Mucosa of descending colon (tissue), 3 donors: Measurements from ENCODE around the gene ZNF692. TPM values are rescaled to one million over a fixed set of nuclear protein-coding genes. Genes with fewer than 3 reads are reported as not detected.

Source experiments
- ATAC-seq: fragments of 200-7000 bp; cut with Tn5 transposase; one replicate; pipeline ENCODE4 v1.9.1; 2020; ENCODE audit warnings: mild to moderate bottlenecking, moderate library complexity
- DNase-seq, 3 donors: peaks; one replicate each; pipeline ENCODE4 v3.0.0-alpha.2; 2020
- H3K36me3 ChIP-seq: fragments of 200-600 bp; one replicate; pipeline ENCODE4 v1.8.0; 2021; ENCODE audit warnings: low read depth, mild to moderate bottlenecking
- H3K4me1 ChIP-seq: fragments of 200-600 bp; one replicate; pipeline ENCODE4 v1.8.0; 2021; ENCODE audit warnings: low read depth, mild to moderate bottlenecking
- H3K4me3 ChIP-seq: fragments of 200-600 bp; one replicate; pipeline ENCODE4 v1.8.0; 2021; ENCODE audit warnings: mild to moderate bottlenecking
- H3K9me3 ChIP-seq: fragments of 200-600 bp; one replicate; pipeline ENCODE4 v1.8.0; 2021; ENCODE audit warnings: mild to moderate bottlenecking
- intact Hi-C, 2 donors: fragments of 100-400 bp; cut with DNase I in 1 of 2; cut with micrococcal nuclease in 1 of 2; formaldehyde crosslinking; loops; one replicate each; pipeline versions ENCODE4 v1.11.0 to v1.11.1; 2022; cut with DNase I, micrococcal nuclease
- total RNA-seq, 3 donors: library from RNA; stranded (reverse); fragmentation: NEBNext Ultra II Directional in 2 of 3; extraction: Animal tissue kit (Norgen Biotek cat#: 25700) in 2 of 3; gene quantifications; one replicate each; pipeline versions ENCODE4 v1.2.1 to v1.2.4, GENCODE V29; 2021 to 2023
- TF ChIP-seq, protein P1 (sequence below): fragments of 200-600 bp; IDR thresholded peaks from one replicate; pipeline ENCODE4 v1.8.0; 2022; ENCODE audit warnings: antibody characterized with exemption, mild to moderate bottlenecking
- donor health status: DM: no; HTN: no; CAD: no; lungs with moderate emphysema.
- donor health status: DM: no; HTN: no; CAD: no.
- donor health status: DM: no; HTN: yes; CAD: no.

Gene ZNF692
- total RNA-seq, 3 donors from 2014 or later = 26.7 to 51.7 (median 43.6) TPM

DNA sequence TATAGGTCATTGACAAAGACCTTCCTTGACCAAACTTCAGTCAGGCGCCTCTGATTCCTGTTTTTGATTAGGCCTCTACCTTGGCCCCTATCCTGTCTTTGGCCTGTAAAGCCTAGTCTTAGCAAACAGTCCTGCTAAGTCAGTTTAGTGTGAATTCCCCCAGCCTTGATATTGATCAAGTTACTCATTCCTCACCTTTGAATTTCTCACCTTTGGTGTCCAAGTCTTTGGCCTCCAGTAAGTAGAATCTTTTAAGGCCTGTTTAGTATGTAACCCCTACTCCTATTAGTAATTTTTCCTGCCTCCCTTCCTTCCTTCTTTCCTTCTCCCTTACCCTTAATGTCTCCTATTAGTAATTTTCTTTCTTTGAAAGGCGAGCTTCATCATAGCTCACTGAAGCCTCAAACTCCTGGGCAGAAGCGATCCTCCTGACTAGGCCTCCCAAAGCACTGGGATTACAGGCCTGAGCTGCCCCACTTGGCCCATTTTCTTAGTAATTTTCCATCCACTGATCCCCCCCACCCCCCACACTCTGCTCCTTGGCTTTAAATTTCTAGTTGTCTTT, 13.0 kb upstream of the ZNF692 start:
- no peak for ATAC-seq
- Histone ChIP-seq H3K9me3 (no peaks in the 10 kb centered on the region), H3K36me3 (no peaks in the 10 kb centered on the region), H3K4me1 (peaks cover 5% of the 10 kb centered on the region), H3K4me3 (no peak overlapping the region)
- no peak for DNase-seq
- intact Hi-C loops = no loop called here
- TF ChIP-seq, protein P1, sequence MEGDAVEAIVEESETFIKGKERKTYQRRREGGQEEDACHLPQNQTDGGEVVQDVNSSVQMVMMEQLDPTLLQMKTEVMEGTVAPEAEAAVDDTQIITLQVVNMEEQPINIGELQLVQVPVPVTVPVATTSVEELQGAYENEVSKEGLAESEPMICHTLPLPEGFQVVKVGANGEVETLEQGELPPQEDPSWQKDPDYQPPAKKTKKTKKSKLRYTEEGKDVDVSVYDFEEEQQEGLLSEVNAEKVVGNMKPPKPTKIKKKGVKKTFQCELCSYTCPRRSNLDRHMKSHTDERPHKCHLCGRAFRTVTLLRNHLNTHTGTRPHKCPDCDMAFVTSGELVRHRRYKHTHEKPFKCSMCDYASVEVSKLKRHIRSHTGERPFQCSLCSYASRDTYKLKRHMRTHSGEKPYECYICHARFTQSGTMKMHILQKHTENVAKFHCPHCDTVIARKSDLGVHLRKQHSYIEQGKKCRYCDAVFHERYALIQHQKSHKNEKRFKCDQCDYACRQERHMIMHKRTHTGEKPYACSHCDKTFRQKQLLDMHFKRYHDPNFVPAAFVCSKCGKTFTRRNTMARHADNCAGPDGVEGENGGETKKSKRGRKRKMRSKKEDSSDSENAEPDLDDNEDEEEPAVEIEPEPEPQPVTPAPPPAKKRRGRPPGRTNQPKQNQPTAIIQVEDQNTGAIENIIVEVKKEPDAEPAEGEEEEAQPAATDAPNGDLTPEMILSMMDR = no peak

DNA sequence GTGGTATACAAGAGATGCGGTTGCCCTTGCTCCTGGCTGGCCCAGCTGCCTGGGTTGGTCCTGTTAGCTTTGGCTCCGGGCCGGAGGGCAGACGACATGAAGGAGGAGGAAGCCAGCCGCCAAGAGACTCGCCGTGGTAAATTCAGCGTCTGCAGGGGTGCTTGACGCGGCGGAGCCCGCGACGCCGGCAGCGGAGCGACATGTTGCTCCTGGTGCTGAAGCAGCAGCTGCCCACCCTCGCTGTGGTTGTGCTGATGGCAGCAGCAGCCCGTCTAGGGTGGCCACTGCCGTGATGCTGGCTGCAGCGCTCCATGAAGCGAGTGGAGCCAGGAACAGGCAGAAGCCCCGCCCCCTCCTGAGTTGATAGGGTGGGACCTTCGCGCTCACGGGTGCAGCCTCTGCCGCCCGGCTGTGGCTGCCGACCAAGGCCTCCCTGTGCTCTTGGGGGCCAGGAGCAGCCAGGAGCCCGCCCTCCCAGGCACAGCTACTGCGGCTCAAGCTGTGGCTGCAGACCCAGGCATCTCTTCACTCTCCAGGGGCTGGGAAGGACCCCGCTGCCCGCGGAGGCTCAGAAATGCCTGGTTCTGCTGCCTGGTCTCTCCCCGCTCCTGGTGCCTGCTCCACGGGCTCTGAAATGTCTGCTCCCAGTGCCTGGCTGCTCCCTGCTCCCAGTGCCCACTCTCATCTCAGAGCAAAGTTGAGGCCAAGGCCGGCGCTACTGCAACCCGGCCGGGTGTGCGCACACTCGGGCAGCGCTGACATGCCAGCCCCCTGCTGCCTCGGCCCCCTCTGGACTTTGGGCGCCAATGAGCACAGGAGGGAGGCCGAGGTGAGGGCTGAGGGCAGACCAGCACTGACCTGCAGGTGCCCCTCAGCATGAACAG, 4.4 kb upstream of the ZNF692 start:
- TF ChIP-seq, protein P1 = no peak
- intact Hi-C loops = no loop called here
- Histone ChIP-seq H3K36me3 (no peaks in the 10 kb centered on the region), H3K4me3 (peak overlapping the region; percentile 14), H3K4me1 (peaks cover 12% of the 10 kb centered on the region), H3K9me3 (no peaks in the 10 kb centered on the region)
- ATAC-seq (peak; percentile 81), DNase-seq (peak; percentile 92 to 95 (median 93))

DNA sequence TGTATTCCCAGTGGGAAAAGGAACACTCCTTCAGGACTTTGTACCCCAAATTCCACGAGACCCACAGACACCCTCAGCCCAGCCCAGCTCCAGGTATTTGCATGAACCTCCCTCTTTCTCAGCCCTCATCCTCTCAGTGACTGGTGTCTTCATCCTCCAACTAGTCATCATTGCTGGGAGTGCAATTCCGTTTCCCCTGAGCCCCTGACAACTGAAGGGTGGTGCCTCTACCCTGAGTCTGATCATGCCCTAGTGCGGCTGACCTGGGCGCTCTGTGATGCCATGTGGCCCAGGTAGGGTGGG, 3.8 kb upstream of the ZNF692 start:
- Histone ChIP-seq H3K4me1 (peaks cover 15% of the 10 kb centered on the region), H3K36me3 (no peaks in the 10 kb centered on the region), H3K4me3 (peak overlapping the region; percentile 14), H3K9me3 (no peaks in the 10 kb centered on the region)
- TF ChIP-seq, protein P1 = no peak
- ATAC-seq (no peak), DNase-seq (no peak)
- intact Hi-C loops = no loop called here

DNA sequence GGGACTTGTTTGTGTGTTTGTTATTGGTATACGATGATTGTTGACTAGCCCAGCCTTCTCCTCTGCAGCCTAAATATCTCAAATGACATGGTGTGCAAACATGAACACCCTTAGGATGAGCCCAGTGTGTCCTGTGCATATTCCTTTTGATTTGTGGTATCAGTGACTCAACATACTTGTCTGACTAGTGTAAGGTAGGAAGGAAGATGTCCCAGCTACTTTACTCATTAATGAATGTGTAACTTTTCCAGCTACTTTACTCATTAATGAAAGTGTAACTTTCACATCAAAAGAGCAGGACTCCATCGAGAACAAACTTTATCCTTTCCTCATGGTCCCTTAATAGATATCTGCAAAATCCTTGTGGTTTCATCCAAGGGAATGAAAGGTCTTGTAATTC, 2.7 kb upstream of the ZNF692 start:
- H3K9me3 ChIP-seq = no peaks in the 10 kb centered on the region
- ATAC-seq (no peak), DNase-seq (no peak)
- H3K36me3 ChIP-seq = no peaks in the 10 kb centered on the region
- no peak overlapping the region for H3K4me3 ChIP-seq
- H3K4me1 ChIP-seq = peaks cover 22% of the 10 kb centered on the region
- TF ChIP-seq, protein P1 = no peak
- intact Hi-C loops = no loop called here

DNA sequence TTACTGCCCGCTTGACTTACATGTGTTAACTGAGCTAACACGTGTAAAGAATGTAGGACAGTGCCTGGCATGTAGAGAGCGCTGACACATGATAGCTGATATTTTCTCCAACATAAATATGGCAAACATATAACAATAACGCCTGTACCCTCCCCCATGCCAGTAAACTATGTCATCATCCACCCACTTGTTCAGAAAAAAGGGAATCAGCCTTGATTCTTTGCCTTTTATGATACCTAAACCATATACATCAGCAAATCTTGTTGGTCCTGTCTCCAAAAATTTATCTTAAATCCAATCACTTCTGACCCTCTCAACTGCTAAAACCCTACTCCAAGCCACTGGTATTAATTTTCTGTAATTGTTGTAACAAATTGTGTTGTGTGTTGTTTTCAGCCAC, 1.1 kb upstream of the ZNF692 start:
- no peaks in the 10 kb centered on the region for H3K9me3 ChIP-seq
- DNase-seq (no peak), ATAC-seq (no peak)
- H3K4me3 ChIP-seq = no peak overlapping the region
- TF ChIP-seq, protein P1 = no peak
- no peaks in the 10 kb centered on the region for H3K36me3 ChIP-seq
- intact Hi-C loops = no loop called here
- H3K4me1 ChIP-seq = peaks cover 22% of the 10 kb centered on the region
